Left lung (tissue), 10 donors: Measurements from ENCODE around the gene DNASE1L1. TPM values are rescaled to one million over a fixed set of nuclear protein-coding genes. Genes with fewer than 3 reads are reported as not detected.

Experiments
- ATAC-seq: fragments of 200-7000 bp; cut with Tn5 transposase; one replicate; pipeline ENCODE4 v1.9.1; 2020; ENCODE audit warnings: moderate library complexity
- DNase-seq, 4 donors: peaks; one replicate each; pipeline ENCODE4 v3.0.0-alpha.2; 2013 to 2020
- H3K27ac ChIP-seq, 2 donors: fragments of 200-600 bp; sonication (generic) in 1 of 2; one replicate each; pipeline versions ENCODE4 v1.5.0 to v1.8.0; 2020 to 2021
- H3K27me3 ChIP-seq, 2 donors: fragments of 200-600 bp; sonication (generic) in 1 of 2; one replicate each; pipeline versions ENCODE4 v1.5.0 to v1.8.0; 2020 to 2021
- H3K36me3 ChIP-seq, 2 donors: fragments of 200-600 bp; sonication (generic) in 1 of 2; one replicate each; pipeline versions ENCODE4 v1.5.0 to v1.8.0; 2020 to 2021
- H3K4me1 ChIP-seq, 2 donors: fragments of 200-600 bp; one replicate each; pipeline ENCODE4 v1.8.0; 2021
- H3K4me3 ChIP-seq, 2 donors: fragments of 200-600 bp; sonication (generic) in 1 of 2; one replicate each; pipeline versions ENCODE4 v1.5.0 to v1.8.0; 2020 to 2021; ENCODE audit warnings: mild to moderate bottlenecking in 1 of 2
- H3K9me3 ChIP-seq, 2 donors: fragments of 200-600 bp; sonication (generic) in 1 of 2; one replicate each; pipeline versions ENCODE4 v1.5.0 to v1.8.0; 2020 to 2021
- CTCF ChIP-seq, 2 donors: fragments of 200-600 bp; sonication (generic) in 1 of 2; IDR thresholded peaks; one replicate each; pipeline versions ENCODE4 v1.5.0 to v1.8.0; 2021; ENCODE audit warnings: antibody characterized with exemption in 2 of 2
- intact Hi-C, 2 donors: fragments of 100-400 bp; cut with DNase I; formaldehyde crosslinking; loops; one replicate each; pipeline versions ENCODE4 v1.11.2 to v1.14.2; 2022
- polyA plus RNA-seq, 6 donors: library from polyadenylated mRNA; unstranded; fragments of 120-200 nt; gene quantifications; one replicate each; pipeline ENCODE4 v1.2.1, GENCODE V29; 2013; ENCODE audit not compliant: insufficient read length in 6 of 6
- total RNA-seq, 2 donors: library from RNA; stranded (reverse); fragmentation: NEBNext Ultra II Directional; extraction: Animal tissue kit (Norgen Biotek cat#: 25700); gene quantifications; one replicate each; pipeline ENCODE4 v1.2.1, GENCODE V29; 2021
- donor health status: DM: no; HTN: yes; CAD: no.
- donor health status: DM: no; HTN: no; CAD: no.

DNASE1L1 gene
- total and polyA plus RNA-seq, 8 donors, result 8.8 to 36.1 (median 10.4) TPM

GRCh38 chrX:154419688-154420401 is 10.8 kb upstream of the DNASE1L1 start:
- peaks cover 0 to 4% of the 10 kb centered on the region in 2 donors for H3K4me1 ChIP-seq
- intact Hi-C loops, result no loop called here
- no peak overlapping the region for H3K27ac ChIP-seq
- no peaks in the 10 kb centered on the region for H3K9me3 ChIP-seq
- TF ChIP-seq CTCF (IDR thresholded peaks at IDR 0.05), result no peak
- H3K4me3 ChIP-seq, result no peak overlapping the region
- ATAC-seq (peak; percentile 30), DNase-seq (no peak)
- peaks cover 0 to 7% of the 10 kb centered on the region in 2 donors for H3K36me3 ChIP-seq
- no peaks in the 10 kb centered on the region for H3K27me3 ChIP-seq

GRCh38 chrX:154419189-154419588 is 10.1 kb upstream of the DNASE1L1 start:
- peaks cover 0 to 7% of the 10 kb centered on the region in 2 donors for H3K36me3 ChIP-seq
- TF ChIP-seq CTCF (IDR thresholded peaks at IDR 0.05), result no peak
- no peak for ATAC-seq
- H3K9me3 ChIP-seq, result no peaks in the 10 kb centered on the region
- no peak for DNase-seq
- H3K4me3 ChIP-seq, result no peak overlapping the region
- H3K27ac ChIP-seq, result no peak overlapping the region
- no peaks in the 10 kb centered on the region for H3K4me1 ChIP-seq
- H3K27me3 ChIP-seq, result no peaks in the 10 kb centered on the region
- intact Hi-C loops, result no loop called here

- DNase-seq (no peak), ATAC-seq (no peak)
- no peak overlapping the region for H3K4me3 ChIP-seq
- peaks cover 0 to 7% of the 10 kb centered on the region in 2 donors for H3K36me3 ChIP-seq
- no peak overlapping the region for H3K27ac ChIP-seq
- H3K4me1 ChIP-seq, result peaks cover 0 to 7% of the 10 kb centered on the region in 2 donors
- H3K9me3 ChIP-seq, result no peaks in the 10 kb centered on the region
- intact Hi-C loops, result no loop called here
- no peak for TF ChIP-seq CTCF (IDR thresholded peaks at IDR 0.05)
- H3K27me3 ChIP-seq, result no peaks in the 10 kb centered on the region
Measured at GRCh38 chrX:154417157-154417556, 8.1 kb upstream of the DNASE1L1 start.

GRCh38 chrX:154413142-154413541 is 4.1 kb upstream of the DNASE1L1 start:
- H3K27me3 ChIP-seq, result no peaks in the 10 kb centered on the region
- DNase-seq (no peak), ATAC-seq (no peak)
- H3K4me1 ChIP-seq, result peaks cover 0 to 32% of the 10 kb centered on the region in 2 donors
- H3K9me3 ChIP-seq, result no peaks in the 10 kb centered on the region
- H3K36me3 ChIP-seq, result no peaks in the 10 kb centered on the region
- H3K27ac ChIP-seq, result peak overlapping the region in 1 of 2 donors; percentile 94
- intact Hi-C loops, result no loop called here
- no peak overlapping the region for H3K4me3 ChIP-seq
- no peak for TF ChIP-seq CTCF (IDR thresholded peaks at IDR 0.05)

GRCh38 chrX:154412468-154412867 is 3.4 kb upstream of the DNASE1L1 start:
- Histone ChIP-seq H3K36me3 (no peaks in the 10 kb centered on the region), H3K4me3 (peak overlapping the region; percentile 50 to 68), H3K4me1 (peaks cover 0 to 37% of the 10 kb centered on the region in 2 donors), H3K27ac (peak overlapping the region; percentile 91 to 94), H3K9me3 (no peaks in the 10 kb centered on the region), H3K27me3 (no peaks in the 10 kb centered on the region)
- no peak for TF ChIP-seq CTCF (IDR thresholded peaks at IDR 0.05)
- intact Hi-C loops, result no loop called here
- DNase-seq, result no peak
- ATAC-seq, result no peak
